ENCODE measurements around the gene PI4KA. TPM values are rescaled to one million over a fixed set of nuclear protein-coding genes. Genes with fewer than 3 reads are reported as not detected.
"Not testable (repeated sequence)": the region's sequence is repeated elsewhere in the genome, so short reads cannot be mapped to it uniquely, and the experiment has no call there.

Gene PI4KA
- total RNA-seq, 1 donor from 2014 or later = 78.4 TPM

GRCh38 chr22:20782596-20783299 is 75.9 kb downstream of the PI4KA start:
- Mint-ChIP-seq H3K4me3 (no peak overlapping the region), H3K9me3 (no peaks in the 10 kb centered on the region), H3K36me3 (ENCODE audit: low read depth) (peaks cover 7% of the 10 kb centered on the region), H3K4me1 (peaks cover 12% of the 10 kb centered on the region), H3K27ac (no peak overlapping the region), H3K27me3 (no peaks in the 10 kb centered on the region)
- no peak for DNase-seq
- intact Hi-C loops (cut with micrococcal nuclease) = no loop called here

DNA sequence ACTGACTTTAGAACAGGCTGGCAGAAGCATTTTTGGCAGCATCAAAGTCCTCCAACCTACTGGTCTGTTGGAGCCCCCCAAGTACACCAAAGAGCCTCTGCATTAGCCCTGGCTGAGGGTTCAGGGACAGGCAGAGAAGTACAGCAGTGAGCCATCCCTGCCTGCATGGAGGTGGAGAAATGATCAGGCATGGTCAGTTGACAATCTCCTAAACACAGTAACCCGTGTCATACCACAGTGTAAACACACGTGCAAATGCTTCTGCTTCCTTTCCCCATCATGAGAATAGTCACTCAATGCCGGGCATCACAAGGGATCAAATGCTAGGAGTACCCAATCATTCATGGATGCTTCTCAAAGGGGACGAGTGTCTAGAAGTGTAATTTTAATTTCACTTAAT is 76.5 kb downstream of the PI4KA start:
- peaks cover 14% of the 10 kb centered on the region for H3K4me1 Mint-ChIP-seq
- no peaks in the 10 kb centered on the region for H3K9me3 Mint-ChIP-seq
- H3K36me3 Mint-ChIP-seq (ENCODE audit: low read depth) = peaks cover 7% of the 10 kb centered on the region
- intact Hi-C loops (cut with micrococcal nuclease) = no loop called here
- no peak for DNase-seq
- H3K27ac Mint-ChIP-seq = no peak overlapping the region
- no peak overlapping the region for H3K4me3 Mint-ChIP-seq
- no peaks in the 10 kb centered on the region for H3K27me3 Mint-ChIP-seq

DNA sequence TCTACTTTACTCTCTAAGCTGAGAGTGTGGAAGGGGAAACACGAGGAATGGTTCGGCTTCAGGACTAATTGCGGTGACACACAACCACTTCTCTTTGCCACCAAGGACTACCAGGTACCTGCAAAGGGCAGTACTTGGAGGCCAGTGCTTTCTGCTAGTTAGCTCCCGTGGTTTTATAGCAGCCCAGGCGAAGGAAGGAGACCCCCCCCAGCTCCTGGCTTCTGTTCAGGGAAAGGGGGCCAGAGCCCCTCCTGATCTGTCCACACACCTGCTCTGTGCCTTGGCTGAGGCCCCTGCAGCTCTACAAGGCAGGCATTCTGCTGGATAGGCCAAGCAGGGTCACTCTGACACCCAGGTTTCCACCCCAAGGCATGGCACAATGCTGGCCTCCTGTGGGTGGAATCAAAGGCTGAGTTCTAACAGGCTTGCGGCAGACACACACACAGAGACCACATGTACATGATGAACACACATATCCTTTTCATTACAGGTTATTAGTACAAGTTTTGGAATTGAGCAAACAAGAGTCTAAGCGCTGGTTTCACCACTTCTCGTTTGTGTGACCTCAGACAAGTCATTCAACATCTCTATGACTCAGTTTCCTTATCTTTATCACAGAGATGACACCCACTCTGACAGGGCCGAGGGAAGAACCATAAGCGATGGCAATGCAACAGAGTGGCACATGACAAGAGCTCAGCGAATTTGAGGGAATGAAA is 77.2 kb downstream of the PI4KA start:
- no peaks in the 10 kb centered on the region for H3K9me3 Mint-ChIP-seq
- peaks cover 14% of the 10 kb centered on the region for H3K4me1 Mint-ChIP-seq
- H3K27ac Mint-ChIP-seq = peak overlapping the region; percentile 60
- H3K4me3 Mint-ChIP-seq = no peak overlapping the region
- no peaks in the 10 kb centered on the region for H3K27me3 Mint-ChIP-seq
- peaks cover 7% of the 10 kb centered on the region for H3K36me3 Mint-ChIP-seq (ENCODE audit: low read depth)
- DNase-seq = no peak
- intact Hi-C loops (cut with micrococcal nuclease) = no loop called here

DNA sequence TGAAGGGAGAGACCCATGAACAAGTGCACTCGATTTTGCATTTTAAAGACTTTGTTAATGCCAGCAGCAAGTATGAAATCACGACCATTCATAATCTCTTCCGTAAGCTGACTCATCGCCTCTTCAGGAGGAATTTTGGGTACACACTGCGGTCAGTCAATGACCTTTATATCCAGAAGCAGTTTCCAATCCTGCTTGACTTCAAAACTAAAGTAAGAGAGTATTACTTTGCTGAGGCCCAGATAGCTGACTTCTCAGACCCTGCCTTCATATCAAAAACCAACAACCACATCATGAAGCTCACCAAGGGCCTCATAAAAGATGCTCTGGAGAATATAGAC is 78.8 kb downstream of the PI4KA start:
- no peaks in the 10 kb centered on the region for H3K27me3 Mint-ChIP-seq
- H3K36me3 Mint-ChIP-seq (ENCODE audit: low read depth) = peaks cover 7% of the 10 kb centered on the region
- no peak for DNase-seq
- no peaks in the 10 kb centered on the region for H3K9me3 Mint-ChIP-seq
- H3K27ac Mint-ChIP-seq = no peak overlapping the region
- peaks cover 14% of the 10 kb centered on the region for H3K4me1 Mint-ChIP-seq
- no peak overlapping the region for H3K4me3 Mint-ChIP-seq
- intact Hi-C loops (cut with micrococcal nuclease) = no loop called here

GRCh38 chr22:20779014-20779817 is 79.4 kb downstream of the PI4KA start:
- peaks cover 13% of the 10 kb centered on the region for H3K4me1 Mint-ChIP-seq
- no peak overlapping the region for H3K27ac Mint-ChIP-seq
- H3K27me3 Mint-ChIP-seq = no peaks in the 10 kb centered on the region
- peaks cover 8% of the 10 kb centered on the region for H3K36me3 Mint-ChIP-seq (ENCODE audit: low read depth)
- H3K4me3 Mint-ChIP-seq = no peak overlapping the region
- H3K9me3 Mint-ChIP-seq = no peaks in the 10 kb centered on the region
- intact Hi-C loops (cut with micrococcal nuclease) = no loop called here
- DNase-seq = no peak

DNA sequence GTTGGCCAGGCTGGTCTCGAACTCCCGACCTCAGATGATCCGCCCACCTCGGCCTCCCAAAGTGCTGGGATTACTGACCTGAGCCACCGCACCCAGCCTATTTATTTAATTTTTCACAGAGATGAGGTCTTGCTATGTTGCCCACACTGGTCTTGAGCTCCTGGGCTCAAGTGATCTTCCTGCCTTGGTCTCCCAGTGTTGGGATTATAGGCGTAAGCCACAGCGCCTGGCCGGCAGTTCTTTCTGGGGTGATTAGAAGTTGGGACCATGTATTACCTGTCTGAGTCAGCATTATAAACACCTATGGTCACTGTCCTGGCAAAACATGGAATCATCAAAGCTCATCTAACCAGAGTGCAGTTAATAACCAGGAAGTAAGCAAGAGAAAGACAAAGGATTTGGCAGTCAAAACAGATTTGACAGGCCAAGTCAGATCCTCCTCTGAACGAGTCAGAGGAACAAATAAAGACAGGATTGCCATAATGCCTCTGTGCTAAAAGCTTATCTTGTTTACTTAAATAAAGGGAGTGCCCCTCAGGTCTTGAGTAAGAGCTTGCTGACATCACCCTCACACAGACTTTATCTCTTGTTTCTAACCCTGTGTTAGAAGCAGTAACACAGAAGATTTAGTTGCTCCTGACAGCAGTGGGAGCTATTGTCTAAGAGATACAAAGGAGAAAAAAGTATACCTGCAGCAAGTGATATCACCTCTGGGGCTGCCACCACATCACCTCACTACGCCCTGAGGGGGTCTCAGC is 81.0 kb downstream of the PI4KA start:
- H3K9me3 Mint-ChIP-seq = no peaks in the 10 kb centered on the region
- peaks cover 8% of the 10 kb centered on the region for H3K36me3 Mint-ChIP-seq (ENCODE audit: low read depth)
- H3K27ac Mint-ChIP-seq = no peak overlapping the region
- H3K27me3 Mint-ChIP-seq = no peaks in the 10 kb centered on the region
- DNase-seq = no peak
- H3K4me3 Mint-ChIP-seq = no peak overlapping the region
- peaks cover 13% of the 10 kb centered on the region for H3K4me1 Mint-ChIP-seq
- intact Hi-C loops (cut with micrococcal nuclease) = no loop called here

DNA sequence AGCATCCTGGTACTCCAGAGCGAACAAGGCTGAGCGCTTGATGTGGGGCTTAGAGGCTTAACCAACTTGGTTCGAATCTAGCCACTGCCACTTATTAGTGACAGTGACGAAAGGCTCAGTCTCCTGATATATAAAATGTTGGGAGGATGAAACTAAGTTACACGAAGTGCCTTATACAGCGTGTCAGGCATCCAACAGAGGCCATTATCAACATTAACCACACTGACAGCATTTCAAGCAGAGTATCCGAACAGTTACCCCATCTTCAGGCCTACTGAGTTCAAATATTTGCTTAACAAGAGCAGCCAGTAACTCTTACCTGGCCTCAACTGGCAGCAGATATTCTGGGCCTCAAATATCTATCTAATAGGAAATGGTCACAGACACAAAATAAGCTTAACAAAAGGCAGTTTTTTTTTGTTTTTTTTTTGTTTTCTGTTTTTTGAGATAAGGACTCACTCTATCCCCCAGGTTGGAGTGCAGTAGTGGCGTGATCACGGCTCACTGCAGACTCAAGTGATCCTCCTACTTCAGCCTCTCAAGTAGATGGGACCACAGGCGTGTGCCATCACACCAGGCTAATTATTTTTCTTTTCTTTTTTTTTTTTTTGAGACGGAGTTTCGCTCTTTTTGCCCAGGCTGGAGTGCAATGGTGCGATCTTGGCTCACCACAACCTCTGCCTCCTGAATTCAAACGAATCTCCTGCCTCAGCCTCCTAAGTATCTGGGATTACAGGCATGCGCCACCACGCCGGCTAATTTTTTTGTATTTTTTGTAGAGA is 81.8 kb downstream of the PI4KA start:
- H3K9me3 Mint-ChIP-seq = no peaks in the 10 kb centered on the region
- H3K36me3 Mint-ChIP-seq (ENCODE audit: low read depth) = peaks cover 8% of the 10 kb centered on the region
- H3K4me1 Mint-ChIP-seq = peaks cover 13% of the 10 kb centered on the region
- H3K4me3 Mint-ChIP-seq = no peak overlapping the region
- no peak overlapping the region for H3K27ac Mint-ChIP-seq
- DNase-seq = no peak
- intact Hi-C loops (cut with micrococcal nuclease) = no loop called here
- H3K27me3 Mint-ChIP-seq = no peaks in the 10 kb centered on the region

- H3K36me3 Mint-ChIP-seq (ENCODE audit: low read depth) = peaks cover 8% of the 10 kb centered on the region
- no peak overlapping the region for H3K27ac Mint-ChIP-seq
- intact Hi-C loops (cut with micrococcal nuclease) = no loop called here
- peaks cover 8% of the 10 kb centered on the region for H3K4me1 Mint-ChIP-seq
- no peak for DNase-seq
- H3K4me3 Mint-ChIP-seq = no peak overlapping the region
- no peaks in the 10 kb centered on the region for H3K9me3 Mint-ChIP-seq
- no peaks in the 10 kb centered on the region for H3K27me3 Mint-ChIP-seq
Observed at GRCh38 chr22:20775342-20775895, 83.2 kb downstream of the PI4KA start.

- no peak overlapping the region for H3K27ac Mint-ChIP-seq
- no peaks in the 10 kb centered on the region for H3K27me3 Mint-ChIP-seq
- intact Hi-C loops (cut with micrococcal nuclease) = no loop called here
- H3K36me3 Mint-ChIP-seq (ENCODE audit: low read depth) = peaks cover 8% of the 10 kb centered on the region
- peaks cover 7% of the 10 kb centered on the region for H3K4me1 Mint-ChIP-seq
- H3K9me3 Mint-ChIP-seq = no peaks in the 10 kb centered on the region
- H3K4me3 Mint-ChIP-seq = no peak overlapping the region
- DNase-seq = no peak
Observed at GRCh38 chr22:20774882-20775281, 83.7 kb downstream of the PI4KA start.

- no peak within 1 kb of the TSS for H3K4me3 Mint-ChIP-seq
- peaks cover 5% of the 10 kb centered on the region for H3K4me1 Mint-ChIP-seq
- no peak within 1 kb of the TSS for H3K27ac Mint-ChIP-seq
- H3K9me3 Mint-ChIP-seq = no peaks in the 10 kb centered on the region
- DNase-seq = no peak
- H3K36me3 Mint-ChIP-seq (ENCODE audit: low read depth) = peaks cover 11% of the 10 kb centered on the region
- H3K27me3 Mint-ChIP-seq = no peaks in the 10 kb centered on the region
- intact Hi-C loops (cut with micrococcal nuclease) = no loop called here
Observed at GRCh38 chr22:20773793-20774212, 84.8 kb downstream of the PI4KA start, which contains the start of gene SERPIND1. Gene SERPIND1, plus strand, starts transcription at chr22:20774113. Its CDS starts 5,200 bp downstream, at chr22:20779313.

GRCh38 chr22:20771918-20772625 is 86.5 kb downstream of the PI4KA start:
- intact Hi-C loops (cut with micrococcal nuclease) = no loop called here
- Mint-ChIP-seq H3K9me3 (no peaks in the 10 kb centered on the region), H3K27me3 (no peaks in the 10 kb centered on the region), H3K27ac (no peak overlapping the region), H3K4me3 (no peak overlapping the region), H3K36me3 (ENCODE audit: low read depth) (peaks cover 10% of the 10 kb centered on the region), H3K4me1 (peaks cover 4% of the 10 kb centered on the region)
- no peak for DNase-seq

DNA sequence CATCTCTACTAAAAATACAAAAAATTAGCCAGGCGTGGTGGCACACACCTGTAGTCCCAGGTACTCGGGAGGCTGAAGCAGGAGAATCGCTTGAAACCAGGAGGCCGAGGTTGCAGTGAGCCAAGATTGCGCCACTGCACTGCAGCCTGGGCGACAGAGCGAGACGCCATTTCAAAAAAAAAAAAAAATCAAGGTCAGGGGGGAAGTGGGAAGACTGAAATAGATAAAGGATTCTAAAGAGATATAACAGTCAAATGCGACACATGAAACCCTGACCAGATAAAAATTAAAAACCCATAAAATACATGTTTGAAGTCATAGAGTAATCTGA is 89.2 kb downstream of the PI4KA start:
- H3K27me3 Mint-ChIP-seq; H3K4me3 Mint-ChIP-seq; intact Hi-C loops (cut with micrococcal nuclease); H3K9me3 Mint-ChIP-seq; H3K4me1 Mint-ChIP-seq; DNase-seq; H3K27ac Mint-ChIP-seq: not testable (repeated sequence)
- H3K36me3 Mint-ChIP-seq (ENCODE audit: low read depth) = peaks cover 14% of the 10 kb centered on the region
